ENCODE measurements around the gene CCDC158.
"Not testable (repeated sequence)": the region's sequence is repeated elsewhere in the genome, so short reads cannot be mapped to it uniquely, and the experiment has no call there.

DNA sequence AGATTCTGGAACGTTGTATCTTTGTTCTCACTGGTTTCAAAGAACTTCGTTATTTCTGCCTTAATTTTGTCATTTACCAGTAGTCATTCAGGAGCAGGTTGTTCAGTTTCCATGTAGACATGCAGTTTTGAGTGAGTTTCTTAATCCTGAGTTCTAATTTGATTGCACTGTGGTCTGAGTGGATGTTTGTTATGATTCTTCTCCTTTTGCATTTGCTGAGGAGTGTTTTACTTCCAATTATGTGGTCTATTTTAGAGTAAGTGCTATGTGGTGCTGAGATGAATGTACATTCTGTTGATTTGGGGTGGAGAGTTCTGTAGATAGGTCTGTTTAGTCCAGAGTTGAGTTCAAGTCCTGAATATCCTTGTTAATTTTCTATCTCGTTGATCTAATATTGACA lies 133.1 kb downstream of the CCDC158 start:
- TF ChIP-seq, protein P1, sequence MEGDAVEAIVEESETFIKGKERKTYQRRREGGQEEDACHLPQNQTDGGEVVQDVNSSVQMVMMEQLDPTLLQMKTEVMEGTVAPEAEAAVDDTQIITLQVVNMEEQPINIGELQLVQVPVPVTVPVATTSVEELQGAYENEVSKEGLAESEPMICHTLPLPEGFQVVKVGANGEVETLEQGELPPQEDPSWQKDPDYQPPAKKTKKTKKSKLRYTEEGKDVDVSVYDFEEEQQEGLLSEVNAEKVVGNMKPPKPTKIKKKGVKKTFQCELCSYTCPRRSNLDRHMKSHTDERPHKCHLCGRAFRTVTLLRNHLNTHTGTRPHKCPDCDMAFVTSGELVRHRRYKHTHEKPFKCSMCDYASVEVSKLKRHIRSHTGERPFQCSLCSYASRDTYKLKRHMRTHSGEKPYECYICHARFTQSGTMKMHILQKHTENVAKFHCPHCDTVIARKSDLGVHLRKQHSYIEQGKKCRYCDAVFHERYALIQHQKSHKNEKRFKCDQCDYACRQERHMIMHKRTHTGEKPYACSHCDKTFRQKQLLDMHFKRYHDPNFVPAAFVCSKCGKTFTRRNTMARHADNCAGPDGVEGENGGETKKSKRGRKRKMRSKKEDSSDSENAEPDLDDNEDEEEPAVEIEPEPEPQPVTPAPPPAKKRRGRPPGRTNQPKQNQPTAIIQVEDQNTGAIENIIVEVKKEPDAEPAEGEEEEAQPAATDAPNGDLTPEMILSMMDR (IDR thresholded peaks at IDR 0.05) = not testable (repeated sequence)
- TF ChIP-seq POLR2A (IDR thresholded peaks at IDR 0.05) = not testable (repeated sequence)
